ES-I3 (cell line): Measurements from ENCODE around the gene STXBP5L.
"Not testable (repeated sequence)": the region's sequence is repeated elsewhere in the genome, so short reads cannot be mapped to it uniquely, and the experiment has no call there.

Source experiments
- H3K36me3 ChIP-seq: 2 replicates; pipeline ENCODE4 v1.6.1; 2013; ENCODE audit warnings: mild to moderate bottlenecking, low read length, control low read depth, moderate library complexity; ENCODE audit not compliant: insufficient read depth
- H3K4me1 ChIP-seq: 2 replicates; pipeline ENCODE4 v1.6.1; 2013; ENCODE audit warnings: mild to moderate bottlenecking, control low read depth, low read length; ENCODE audit not compliant: insufficient read depth
- H3K9ac ChIP-seq: 2 replicates; pipeline ENCODE4 v1.6.1; 2013; ENCODE audit warnings: low read depth, mild to moderate bottlenecking, low read length, moderate library complexity
- H3K9me3 ChIP-seq: 2 replicates; pipeline ENCODE4 v1.6.1; 2013; ENCODE audit warnings: mild to moderate bottlenecking, low read length, moderate library complexity; ENCODE audit not compliant: control insufficient read depth, insufficient read depth

Gene STXBP5L

GRCh38 chr3:121230194-121230593, 322.2 kb downstream of the STXBP5L start:
- H3K36me3 ChIP-seq, H3K9ac ChIP-seq, H3K9me3 ChIP-seq, H3K4me1 ChIP-seq: not testable (repeated sequence)

- H3K9ac ChIP-seq = no peak overlapping the region
- H3K4me1 ChIP-seq = no peaks in the 10 kb centered on the region
- no peaks in the 10 kb centered on the region for H3K9me3 ChIP-seq
- no peaks in the 10 kb centered on the region for H3K36me3 ChIP-seq
Observed at GRCh38 chr3:121231872-121232271, 323.9 kb downstream of the STXBP5L start.

- no peak overlapping the region for H3K9ac ChIP-seq
- peaks cover 6% of the 10 kb centered on the region; the same call in 1 of the 2 replicates for H3K4me1 ChIP-seq
- no peaks in the 10 kb centered on the region for H3K36me3 ChIP-seq
- no peaks in the 10 kb centered on the region for H3K9me3 ChIP-seq
Observed at GRCh38 chr3:121232309-121233225, 324.6 kb downstream of the STXBP5L start.

- Histone ChIP-seq H3K9me3 (no peaks in the 10 kb centered on the region), H3K9ac (no peak overlapping the region), H3K36me3 (no peaks in the 10 kb centered on the region), H3K4me1 (no peaks in the 10 kb centered on the region)
Observed at GRCh38 chr3:121243208-121243607, 335.2 kb downstream of the STXBP5L start.

- Histone ChIP-seq H3K9ac (no peak overlapping the region), H3K4me1 (no peaks in the 10 kb centered on the region)
Observed at GRCh38 chr3:121252676-121253075, 344.7 kb downstream of the STXBP5L start.

GRCh38 chr3:121269389-121269788, 361.4 kb downstream of the STXBP5L start:
- Histone ChIP-seq H3K36me3 (no peaks in the 10 kb centered on the region), H3K9ac (no peak overlapping the region), H3K4me1 (no peaks in the 10 kb centered on the region)

More at GRCh38 chr3:121252676-121253075, 344.7 kb downstream of the STXBP5L start:
- H3K36me3 ChIP-seq = no peaks in the 10 kb centered on the region
- no peaks in the 10 kb centered on the region for H3K9me3 ChIP-seq

GRCh38 chr3:121274411-121274810, 366.4 kb downstream of the STXBP5L start:
- H3K9ac ChIP-seq = no peak overlapping the region
- H3K9me3 ChIP-seq = no peaks in the 10 kb centered on the region
- H3K36me3 ChIP-seq = no peaks in the 10 kb centered on the region
- H3K4me1 ChIP-seq = no peaks in the 10 kb centered on the region

More at GRCh38 chr3:121269389-121269788, 361.4 kb downstream of the STXBP5L start:
- no peaks in the 10 kb centered on the region for H3K9me3 ChIP-seq

GRCh38 chr3:121295452-121295851, 387.4 kb downstream of the STXBP5L start:
- Histone ChIP-seq H3K4me1 (no peaks in the 10 kb centered on the region), H3K9ac (no peak overlapping the region), H3K36me3 (no peaks in the 10 kb centered on the region), H3K9me3 (no peaks in the 10 kb centered on the region)

GRCh38 chr3:121295979-121296378, 388.0 kb downstream of the STXBP5L start:
- no peak overlapping the region for H3K9ac ChIP-seq
- no peaks in the 10 kb centered on the region for H3K36me3 ChIP-seq
- H3K9me3 ChIP-seq = no peaks in the 10 kb centered on the region
- no peaks in the 10 kb centered on the region for H3K4me1 ChIP-seq

- Histone ChIP-seq H3K36me3 (no peaks in the 10 kb centered on the region), H3K9ac (no peak overlapping the region), H3K4me1 (no peaks in the 10 kb centered on the region), H3K9me3 (no peaks in the 10 kb centered on the region)
Observed at GRCh38 chr3:121324320-121324719, 416.3 kb downstream of the STXBP5L start.

- Histone ChIP-seq H3K36me3 (no peaks in the 10 kb centered on the region), H3K9me3 (no peaks in the 10 kb centered on the region), H3K9ac (no peak overlapping the region), H3K4me1 (no peaks in the 10 kb centered on the region)
Observed at GRCh38 chr3:121330118-121330517, 422.1 kb downstream of the STXBP5L start.

- Histone ChIP-seq H3K4me1 (no peaks in the 10 kb centered on the region), H3K36me3 (no peaks in the 10 kb centered on the region), H3K9me3 (no peaks in the 10 kb centered on the region), H3K9ac (no peak overlapping the region)
Observed at GRCh38 chr3:121330634-121331033, 422.6 kb downstream of the STXBP5L start.

GRCh38 chr3:121355960-121356359, 448.0 kb downstream of the STXBP5L start:
- H3K4me1 ChIP-seq, H3K36me3 ChIP-seq, H3K9me3 ChIP-seq, H3K9ac ChIP-seq: not testable (repeated sequence)

- Histone ChIP-seq H3K9ac (no peak overlapping the region), H3K9me3 (no peaks in the 10 kb centered on the region), H3K36me3 (no peaks in the 10 kb centered on the region), H3K4me1 (no peaks in the 10 kb centered on the region)
Observed at GRCh38 chr3:121362035-121362734, 454.2 kb downstream of the STXBP5L start.

GRCh38 chr3:121388308-121388707, 480.3 kb downstream of the STXBP5L start:
- H3K36me3 ChIP-seq, H3K4me1 ChIP-seq, H3K9me3 ChIP-seq, H3K9ac ChIP-seq: not testable (repeated sequence)
